HCT116 (cell line): ENCODE results near the gene SYT10. TPM values are rescaled to one million over a fixed set of nuclear protein-coding genes. Genes with fewer than 3 reads are reported as not detected.

Experiments
- ATAC-seq: fragments of 200-7000 bp; cut with Tn5 transposase; 2 replicates; pipeline ENCODE4 v1.9.1; 2020; ENCODE audit warnings: mild to moderate bottlenecking, moderate library complexity
- BruUV-seq: library from RNA; stranded (reverse); fragments of 400-500 nt; replicated peaks from 2 replicates; lab custom pipeline; 2021; lab: Mats Ljungman, UMichigan
- CTCF ChIA-PET: fragments of 300-600 bp; sonication (Branson Sonifier 250); formaldehyde crosslinking; loops from one replicate; lab custom pipeline; 2021; ENCODE audit warnings: antibody characterized with exemption; lab: Charles Lee
- POLR2A ChIA-PET: fragments of 300-600, 350-600 bp; sonication (Branson Sonifier 250); formaldehyde crosslinking; loops from one replicate; lab custom pipeline; 2021; ENCODE audit warnings: antibody characterized with exemption; lab: Charles Lee
- RAD21 ChIA-PET, 2 experiments: fragments of 300-600 bp; sonication (Branson Sonifier 250); formaldehyde crosslinking; loops; one replicate each; lab custom pipeline; 2023; ENCODE audit warnings: low total read pairs in 2 of 2; ENCODE audit not compliant: uncharacterized antibody in 2 of 2, unreplicated experiment in 2 of 2, low non-redundant PET in 1 of 2; lab: Charles Lee
- DNase-seq: peaks from one replicate; pipeline ENCODE4 v3.0.0-alpha.2; 2010; ENCODE audit warnings: low read depth, low spot score
- H2AFZ ChIP-seq: fragments of 200-600 bp; shearing (Covaris generic), sonication (generic); 2 replicates; pipeline ENCODE4 v1.6.1; 2017; ENCODE audit warnings: low read depth, mixed run types, mixed read lengths, antibody characterized with exemption, low read length; ENCODE audit not compliant: poor library complexity, severe bottlenecking
- H3K27ac ChIP-seq: 2 replicates; pipeline ENCODE4 v1.5.1; 2012; ENCODE audit warnings: low read depth, low read length
- H3K27me3 ChIP-seq: fragments of 200-600 bp; sonication (generic); 2 replicates; pipeline ENCODE4 v1.6.1; 2016; ENCODE audit warnings: mixed run types, low read length, mixed read lengths; ENCODE audit not compliant: insufficient read depth
- H3K36me3 ChIP-seq, 2 experiments: fragments of 200-500 bp in 1 of 2; fragments of 200-600 bp in 1 of 2; sonication (Bioruptor generic) in 1 of 2; sonication (generic) in 1 of 2; 2 replicates each; pipeline versions ENCODE4 v1.5.1 to v1.6.1; 2014 to 2016; ENCODE audit warnings: low read length in 2 of 2, inconsistent platforms in 1 of 2, mixed read lengths in 1 of 2, mixed run types in 1 of 2; ENCODE audit not compliant: insufficient read depth in 2 of 2, control insufficient read depth in 1 of 2
- H3K4me1 ChIP-seq, 2 experiments: fragments of 200-600 bp in 1 of 2; sonication (generic) in 1 of 2; 2 replicates each; pipeline versions ENCODE4 v1.5.1 to v1.6.1; 2012 to 2017; ENCODE audit warnings: low read length in 2 of 2, inconsistent platforms in 1 of 2, mild to moderate bottlenecking in 1 of 2, mixed read lengths in 1 of 2, mixed run types in 1 of 2, moderate library complexity in 1 of 2; ENCODE audit not compliant: insufficient read depth in 2 of 2, control insufficient read depth in 1 of 2
- H3K4me2 ChIP-seq: fragments of 200-600 bp; sonication (generic); 2 replicates; pipeline ENCODE4 v1.6.1; 2017; ENCODE audit warnings: mixed run types, low read length, mixed read lengths
- H3K4me3 ChIP-seq, 2 experiments: fragments of 200-600 bp in 1 of 2; sonication (generic) in 1 of 2; replicated peaks in 1 of 2; 2 replicates each; pipeline ENCODE4 v1.5.1; 2011 to 2016; ENCODE audit warnings: low read length in 2 of 2, control low read depth in 1 of 2, low read depth in 1 of 2, mild to moderate bottlenecking in 1 of 2, mixed read lengths in 1 of 2, mixed run types in 1 of 2
- H3K79me2 ChIP-seq: fragments of 200-600 bp; sonication (generic); 2 replicates; pipeline ENCODE4 v1.6.1; 2017; ENCODE audit warnings: mild to moderate bottlenecking, mixed run types, low read length, moderate library complexity, mixed read lengths; ENCODE audit not compliant: insufficient read depth
- H3K9ac ChIP-seq: fragments of 200-600 bp; sonication (generic); 2 replicates; pipeline ENCODE4 v1.6.1; 2016; ENCODE audit warnings: low read length, mixed read lengths
- H3K9me2 ChIP-seq: fragments of 200-600 bp; sonication (generic), shearing (Covaris generic); 2 replicates; pipeline ENCODE4 v1.6.1; 2017; ENCODE audit warnings: mixed run types, mild to moderate bottlenecking, moderate library complexity; ENCODE audit not compliant: insufficient read depth
- H3K9me3 ChIP-seq, 2 experiments: fragments of 200-500 bp in 1 of 2; fragments of 200-600 bp in 1 of 2; sonication (Bioruptor generic) in 1 of 2; sonication (generic) in 1 of 2; 2 replicates each; pipeline ENCODE4 v1.6.1; 2014 to 2017; ENCODE audit warnings: low read length in 2 of 2, mixed read lengths in 2 of 2, inconsistent platforms in 1 of 2, low read depth in 1 of 2, mild to moderate bottlenecking in 1 of 2, mixed run types in 1 of 2, moderate library complexity in 1 of 2; ENCODE audit not compliant: control insufficient read depth in 1 of 2, insufficient read depth in 1 of 2
- H4K20me1 ChIP-seq: fragments of 200-600 bp; sonication (generic), shearing (Covaris generic); 2 replicates; pipeline ENCODE4 v1.6.1; 2017; ENCODE audit warnings: mixed run types, mild to moderate bottlenecking, moderate library complexity; ENCODE audit not compliant: insufficient read depth
- ATF3 ChIP-seq: IDR thresholded peaks from 2 replicates; pipeline ENCODE4 v1.6.1; 2012
- CEBPB ChIP-seq: IDR thresholded peaks from 2 replicates; pipeline ENCODE4 v1.6.1; 2012; ENCODE audit warnings: low read depth
- EGR1 ChIP-seq: IDR thresholded peaks from 2 replicates; pipeline ENCODE4 v1.6.1; 2012; ENCODE audit warnings: low read depth
- ELF1 ChIP-seq: IDR thresholded peaks from 2 replicates; pipeline ENCODE4 v1.6.1; 2012; ENCODE audit warnings: low read depth, borderline replicate concordance
- EZH2 ChIP-seq: fragments of 200-600 bp; sonication (generic); IDR thresholded peaks from 2 replicates; pipeline ENCODE4 v1.6.1; 2017; ENCODE audit warnings: antibody characterized with exemption, mixed run types
- EZH2phosphoT487 ChIP-seq: fragments of 200-600 bp; IDR thresholded peaks from 2 replicates; pipeline ENCODE4 v1.6.1; 2018; ENCODE audit warnings: antibody characterized with exemption, borderline replicate concordance
- FOSL1 ChIP-seq: IDR thresholded peaks from 2 replicates; pipeline ENCODE4 v1.6.1; 2012; ENCODE audit warnings: low read depth
- POLR2A ChIP-seq: IDR thresholded peaks from 2 replicates; pipeline ENCODE4 v1.7.0; 2011; ENCODE audit warnings: borderline replicate concordance; ENCODE audit not compliant: insufficient read depth, insufficient read length; ENCODE audit errors: extremely low read depth
- RAD21 ChIP-seq: IDR thresholded peaks from 2 replicates; pipeline ENCODE4 v1.6.1; 2012; ENCODE audit warnings: low read depth, mild to moderate bottlenecking
- SIN3A ChIP-seq: IDR thresholded peaks from 2 replicates; pipeline ENCODE4 v1.6.1; 2012; ENCODE audit warnings: low read depth
- SP1 ChIP-seq: IDR thresholded peaks from 2 replicates; pipeline ENCODE4 v1.6.1; 2012; ENCODE audit warnings: low read depth
- SRF ChIP-seq: IDR thresholded peaks from 2 replicates; pipeline ENCODE4 v1.6.1; 2012; ENCODE audit warnings: low read depth
- ZFX ChIP-seq: fragments of 450-650 bp; IDR thresholded peaks from 2 replicates; pipeline ENCODE4 v1.6.1; 2017
- ZNF274 ChIP-seq: fragments of 200-500 bp; sonication (Bioruptor generic); IDR thresholded peaks from 2 replicates; pipeline ENCODE4 v1.6.1; 2014; ENCODE audit warnings: mild to moderate bottlenecking, low read depth, low read length, inconsistent platforms
- intact Hi-C: fragments of 100-400 bp; cut with micrococcal nuclease; formaldehyde crosslinking; loops from 2 replicates; pipeline ENCODE4 v1.10.0; 2022
- total RNA-seq: library from RNA; stranded (reverse); gene quantifications from one replicate; pipeline ENCODE4 v1.2.1, GENCODE V29; 2021; ENCODE audit not compliant: unreplicated experiment
- TF ChIP-seq, protein P1 (sequence below): IDR thresholded peaks from 2 replicates; pipeline ENCODE4 v1.6.1; 2012; ENCODE audit warnings: low read depth
- TF ChIP-seq, protein P2 (sequence below): IDR thresholded peaks from 2 replicates; pipeline ENCODE4 v1.6.1; 2012
- TF ChIP-seq, protein P3 (sequence below): IDR thresholded peaks from 2 replicates; pipeline ENCODE4 v1.6.1; 2011; ENCODE audit warnings: mild to moderate bottlenecking, low read length, moderate library complexity; ENCODE audit not compliant: insufficient replicate concordance; ENCODE audit errors: extremely low read depth

The SYT10 gene
- total RNA-seq, 1 experiment from 2014 or later, result not detected

- RAD21 ChIA-PET, result no interaction called here
- DNase-seq, result no peak
- TF ChIP-seq POLR2A, result no peak
- no peak for TF ChIP-seq EZH2
- Histone ChIP-seq H3K9ac (no peak overlapping the region), H3K27me3 (no peaks in the 10 kb centered on the region), H3K36me3 (no peaks in the 10 kb centered on the region), H3K4me3 (no peak overlapping the region), H4K20me1 (no peaks in the 10 kb centered on the region), H3K79me2 (no peaks in the 10 kb centered on the region), H3K27ac (no peak overlapping the region), H3K4me1 (no peaks in the 10 kb centered on the region), H3K9me3 (peaks cover 3 to 16% of the 10 kb centered on the region in 2 experiments; a peak in 2 of 4 replicates), H3K9me2 (no peaks in the 10 kb centered on the region), H2AFZ (no peak overlapping the region), H3K4me2 (no peak overlapping the region)
- BruUV-seq, result no TSS peak
- intact Hi-C loops, result no loop called here
- CTCF ChIA-PET, result no interaction called here
- POLR2A ChIA-PET, result no interaction called here
- no peak for ATAC-seq
Measured at GRCh38 chr12:33432992-33433391, 6.6 kb downstream of the SYT10 start.

- no peaks in the 10 kb centered on the region for H4K20me1 ChIP-seq
- no peaks in the 10 kb centered on the region for H3K79me2 ChIP-seq
- H2AFZ ChIP-seq, result no peak overlapping the region
- no peak overlapping the region for H3K4me2 ChIP-seq
- no peaks in the 10 kb centered on the region for H3K9me2 ChIP-seq
- DNase-seq, result no peak
- H3K9ac ChIP-seq, result no peak overlapping the region
- H3K27me3 ChIP-seq, result no peaks in the 10 kb centered on the region
- H3K4me1 ChIP-seq, result no peaks in the 10 kb centered on the region
- ChIA-PET CTCF (no interaction called here), RAD21 (no interaction called here), POLR2A (no interaction called here)
- H3K9me3 ChIP-seq, result peaks cover 0 to 13% of the 10 kb centered on the region in 2 experiments; a peak in 2 of 4 replicates
- no peak overlapping the region for H3K27ac ChIP-seq
- intact Hi-C loops, result no loop called here
- no peak overlapping the region for H3K4me3 ChIP-seq
- no peaks in the 10 kb centered on the region for H3K36me3 ChIP-seq
- no TSS peak for BruUV-seq
- ATAC-seq, result no peak
- TF ChIP-seq, protein P1, sequence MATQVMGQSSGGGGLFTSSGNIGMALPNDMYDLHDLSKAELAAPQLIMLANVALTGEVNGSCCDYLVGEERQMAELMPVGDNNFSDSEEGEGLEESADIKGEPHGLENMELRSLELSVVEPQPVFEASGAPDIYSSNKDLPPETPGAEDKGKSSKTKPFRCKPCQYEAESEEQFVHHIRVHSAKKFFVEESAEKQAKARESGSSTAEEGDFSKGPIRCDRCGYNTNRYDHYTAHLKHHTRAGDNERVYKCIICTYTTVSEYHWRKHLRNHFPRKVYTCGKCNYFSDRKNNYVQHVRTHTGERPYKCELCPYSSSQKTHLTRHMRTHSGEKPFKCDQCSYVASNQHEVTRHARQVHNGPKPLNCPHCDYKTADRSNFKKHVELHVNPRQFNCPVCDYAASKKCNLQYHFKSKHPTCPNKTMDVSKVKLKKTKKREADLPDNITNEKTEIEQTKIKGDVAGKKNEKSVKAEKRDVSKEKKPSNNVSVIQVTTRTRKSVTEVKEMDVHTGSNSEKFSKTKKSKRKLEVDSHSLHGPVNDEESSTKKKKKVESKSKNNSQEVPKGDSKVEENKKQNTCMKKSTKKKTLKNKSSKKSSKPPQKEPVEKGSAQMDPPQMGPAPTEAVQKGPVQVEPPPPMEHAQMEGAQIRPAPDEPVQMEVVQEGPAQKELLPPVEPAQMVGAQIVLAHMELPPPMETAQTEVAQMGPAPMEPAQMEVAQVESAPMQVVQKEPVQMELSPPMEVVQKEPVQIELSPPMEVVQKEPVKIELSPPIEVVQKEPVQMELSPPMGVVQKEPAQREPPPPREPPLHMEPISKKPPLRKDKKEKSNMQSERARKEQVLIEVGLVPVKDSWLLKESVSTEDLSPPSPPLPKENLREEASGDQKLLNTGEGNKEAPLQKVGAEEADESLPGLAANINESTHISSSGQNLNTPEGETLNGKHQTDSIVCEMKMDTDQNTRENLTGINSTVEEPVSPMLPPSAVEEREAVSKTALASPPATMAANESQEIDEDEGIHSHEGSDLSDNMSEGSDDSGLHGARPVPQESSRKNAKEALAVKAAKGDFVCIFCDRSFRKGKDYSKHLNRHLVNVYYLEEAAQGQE, result no peak
- no peak for TF ChIP-seq SIN3A
- TF ChIP-seq EZH2phosphoT487, result no peak
- TF ChIP-seq SP1, result no peak
- no peak for TF ChIP-seq RAD21
- no peak for TF ChIP-seq SRF
- no peak for TF ChIP-seq ATF3
- TF ChIP-seq, protein P2, sequence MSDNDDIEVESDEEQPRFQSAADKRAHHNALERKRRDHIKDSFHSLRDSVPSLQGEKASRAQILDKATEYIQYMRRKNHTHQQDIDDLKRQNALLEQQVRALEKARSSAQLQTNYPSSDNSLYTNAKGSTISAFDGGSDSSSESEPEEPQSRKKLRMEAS, result no peak
- no peak for TF ChIP-seq ELF1
- no peak for TF ChIP-seq FOSL1
- TF ChIP-seq CEBPB, result no peak
- TF ChIP-seq EZH2, result no peak
- no peak for TF ChIP-seq ZFX
- TF ChIP-seq ZNF274, result no peak
- TF ChIP-seq, protein P3, sequence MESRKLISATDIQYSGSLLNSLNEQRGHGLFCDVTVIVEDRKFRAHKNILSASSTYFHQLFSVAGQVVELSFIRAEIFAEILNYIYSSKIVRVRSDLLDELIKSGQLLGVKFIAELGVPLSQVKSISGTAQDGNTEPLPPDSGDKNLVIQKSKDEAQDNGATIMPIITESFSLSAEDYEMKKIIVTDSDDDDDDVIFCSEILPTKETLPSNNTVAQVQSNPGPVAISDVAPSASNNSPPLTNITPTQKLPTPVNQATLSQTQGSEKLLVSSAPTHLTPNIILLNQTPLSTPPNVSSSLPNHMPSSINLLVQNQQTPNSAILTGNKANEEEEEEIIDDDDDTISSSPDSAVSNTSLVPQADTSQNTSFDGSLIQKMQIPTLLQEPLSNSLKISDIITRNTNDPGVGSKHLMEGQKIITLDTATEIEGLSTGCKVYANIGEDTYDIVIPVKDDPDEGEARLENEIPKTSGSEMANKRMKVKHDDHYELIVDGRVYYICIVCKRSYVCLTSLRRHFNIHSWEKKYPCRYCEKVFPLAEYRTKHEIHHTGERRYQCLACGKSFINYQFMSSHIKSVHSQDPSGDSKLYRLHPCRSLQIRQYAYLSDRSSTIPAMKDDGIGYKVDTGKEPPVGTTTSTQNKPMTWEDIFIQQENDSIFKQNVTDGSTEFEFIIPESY, result no peak
- TF ChIP-seq EGR1, result no peak
Measured at GRCh38 chr12:33431648-33432047, 8.0 kb downstream of the SYT10 start.
